H9 (cell line): ENCODE results near the gene ACACA. TPM values are rescaled to one million over a fixed set of nuclear protein-coding genes. Genes with fewer than 3 reads are reported as not detected.
A peak's percentile ranks its signal among the peaks of the same experiment; 100 is the strongest.

ENCODE experiments used
- DNase-seq: peaks from one replicate; pipeline ENCODE4 v3.0.0-alpha.2; 2017
- H2AFZ ChIP-seq: one replicate; pipeline ENCODE4 v1.6.1; 2013; ENCODE audit warnings: mild to moderate bottlenecking, low read length, control low read depth, moderate library complexity
- H2AK5ac ChIP-seq: 2 replicates; pipeline ENCODE4 v1.6.1; 2013; ENCODE audit warnings: low read length, control low read depth, mixed read lengths; ENCODE audit not compliant: insufficient read length
- H2BK120ac ChIP-seq: one replicate; pipeline ENCODE4 v1.6.1; 2013; ENCODE audit warnings: low read depth, mild to moderate bottlenecking, low read length, control low read depth, inconsistent platforms; ENCODE audit not compliant: poor library complexity, severe bottlenecking
- H2BK12ac ChIP-seq: 2 replicates; pipeline ENCODE4 v1.6.1; 2013; ENCODE audit warnings: low read length, control low read depth, mixed read lengths, low read depth; ENCODE audit not compliant: insufficient read length
- H2BK15ac ChIP-seq: 2 replicates; pipeline ENCODE4 v1.6.1; 2013; ENCODE audit warnings: low read depth, low read length, control low read depth
- H2BK20ac ChIP-seq: one replicate; pipeline ENCODE4 v1.6.1; 2013; ENCODE audit warnings: low read depth, mild to moderate bottlenecking, low read length, control low read depth, inconsistent platforms; ENCODE audit not compliant: poor library complexity, severe bottlenecking
- H2BK5ac ChIP-seq: 2 replicates; pipeline ENCODE4 v1.6.1; 2013; ENCODE audit warnings: low read length, control low read depth, mixed read lengths; ENCODE audit not compliant: insufficient read length
- H3K14ac ChIP-seq: 2 replicates; pipeline ENCODE4 v1.6.1; 2013; ENCODE audit warnings: low read length, control low read depth; ENCODE audit not compliant: insufficient read depth
- H3K18ac ChIP-seq: 2 replicates; pipeline ENCODE4 v1.6.1; 2013; ENCODE audit warnings: low read depth, mild to moderate bottlenecking, mixed read lengths, low read length, control low read depth; ENCODE audit not compliant: insufficient read length
- H3K23ac ChIP-seq: 2 replicates; pipeline ENCODE4 v1.6.1; 2013; ENCODE audit warnings: low read length, control low read depth, mixed read lengths, low read depth; ENCODE audit not compliant: insufficient read length
- H3K23me2 ChIP-seq: 2 replicates; pipeline ENCODE4 v1.6.1; 2013; ENCODE audit warnings: low read depth, mild to moderate bottlenecking, mixed read lengths, low read length, control low read depth; ENCODE audit not compliant: insufficient read length, poor library complexity, severe bottlenecking
- H3K27ac ChIP-seq: 2 replicates; pipeline ENCODE4 v1.5.1; 2013; ENCODE audit warnings: low read length, control low read depth, mixed read lengths, low read depth; ENCODE audit not compliant: insufficient read length
- H3K27me3 ChIP-seq: 2 replicates; pipeline ENCODE4 v1.6.1; 2013; ENCODE audit warnings: low read length, control low read depth, inconsistent platforms; ENCODE audit not compliant: insufficient read depth
- H3K4ac ChIP-seq: 2 replicates; pipeline ENCODE4 v1.6.1; 2013; ENCODE audit warnings: low read depth, mild to moderate bottlenecking, control low read depth, inconsistent platforms, low read length, moderate library complexity
- H3K4me1 ChIP-seq: 2 replicates; pipeline ENCODE4 v1.6.1; 2013; ENCODE audit warnings: low read length, control low read depth, inconsistent platforms; ENCODE audit not compliant: insufficient read depth
- H3K4me2 ChIP-seq: 2 replicates; pipeline ENCODE4 v1.6.1; 2013; ENCODE audit warnings: low read length, control low read depth, mixed read lengths; ENCODE audit not compliant: insufficient read length, insufficient read depth
- H3K56ac ChIP-seq: 2 replicates; pipeline ENCODE4 v1.6.1; 2013; ENCODE audit warnings: low read depth, mild to moderate bottlenecking, mixed read lengths, low read length, control low read depth; ENCODE audit not compliant: insufficient read length
- H3K79me1 ChIP-seq: 2 replicates; pipeline ENCODE4 v1.6.1; 2013; ENCODE audit warnings: low read depth, mild to moderate bottlenecking, moderate library complexity, low read length, control low read depth, inconsistent platforms; ENCODE audit not compliant: insufficient read depth, poor library complexity, severe bottlenecking
- H3K79me2 ChIP-seq: 2 replicates; pipeline ENCODE4 v1.6.1; 2013; ENCODE audit warnings: low read length, control low read depth, inconsistent platforms; ENCODE audit not compliant: insufficient read depth
- H3K9ac ChIP-seq: 2 replicates; pipeline ENCODE4 v1.6.1; 2013; ENCODE audit warnings: low read length, control low read depth, mixed read lengths; ENCODE audit not compliant: insufficient read length; ENCODE audit errors: extremely low read depth
- H3K9me3 ChIP-seq: one replicate; pipeline ENCODE4 v1.6.1; 2013; ENCODE audit warnings: low read depth, low read length, inconsistent platforms; ENCODE audit not compliant: control insufficient read depth
- H3T11ph ChIP-seq: one replicate; pipeline ENCODE4 v1.6.1; 2013; ENCODE audit warnings: mild to moderate bottlenecking, low read length, control low read depth, inconsistent platforms
- H4K20me1 ChIP-seq: one replicate; pipeline ENCODE4 v1.6.1; 2013; ENCODE audit not compliant: control insufficient read depth, insufficient read length, insufficient read depth
- H4K5ac ChIP-seq: 2 replicates; pipeline ENCODE4 v1.6.1; 2013; ENCODE audit warnings: low read depth, mild to moderate bottlenecking, mixed read lengths, low read length, control low read depth; ENCODE audit not compliant: insufficient read length
- H4K8ac ChIP-seq: replicated peaks from 2 replicates; pipeline ENCODE4 v1.6.1; 2013; ENCODE audit warnings: low read length, control low read depth, mixed read lengths, low read depth; ENCODE audit not compliant: insufficient read length
- H4K91ac ChIP-seq: 2 replicates; pipeline ENCODE4 v1.6.1; 2013; ENCODE audit warnings: low read depth, mild to moderate bottlenecking, moderate library complexity, mixed read lengths, low read length, control low read depth; ENCODE audit not compliant: insufficient read length
- H3K27ac Mint-ChIP-seq, 3 experiments: 2 replicates in 2 of 3; 3 replicates in 1 of 3; pipeline ENCODE4 v1.8.0; 2020 to 2021; ENCODE audit warnings: mixed read lengths in 3 of 3, mild to moderate bottlenecking in 1 of 3, moderate library complexity in 1 of 3
- H3K27me3 Mint-ChIP-seq: 2 replicates; pipeline ENCODE4 v1.8.0; 2021; ENCODE audit warnings: low read depth, mild to moderate bottlenecking, moderate library complexity, mixed read lengths
- H3K36me3 Mint-ChIP-seq, 3 experiments: 2 replicates in 2 of 3; 3 replicates in 1 of 3; pipeline ENCODE4 v1.8.0; 2020 to 2021; ENCODE audit warnings: low read depth in 3 of 3, mixed read lengths in 3 of 3; ENCODE audit not compliant: insufficient read depth in 1 of 3
- H3K4me1 Mint-ChIP-seq, 2 experiments: 2 replicates each; pipeline ENCODE4 v1.8.0; 2020; ENCODE audit warnings: mixed read lengths in 2 of 2
- H3K4me3 Mint-ChIP-seq, 2 experiments: 2 replicates in 1 of 2; 3 replicates in 1 of 2; pipeline ENCODE4 v1.8.0; 2020 to 2021; ENCODE audit warnings: mild to moderate bottlenecking in 2 of 2, mixed read lengths in 2 of 2, moderate library complexity in 1 of 2
- H3K9me3 Mint-ChIP-seq, 2 experiments: 2 replicates in 1 of 2; 3 replicates in 1 of 2; pipeline ENCODE4 v1.8.0; 2020; ENCODE audit warnings: mild to moderate bottlenecking in 2 of 2, mixed read lengths in 2 of 2, moderate library complexity in 1 of 2
- CTCF ChIP-seq: fragments of 200-600 bp; sonication (generic); conservative IDR thresholded peaks from 3 replicates; pipeline ENCODE4 v1.8.0; 2021; ENCODE audit warnings: antibody characterized with exemption, mild to moderate bottlenecking
- WGBS: extraction: QIAGEN DNeasy Blood & Tissue Kit; methylation state at CpG from one replicate; pipeline ENCODE4 v1.1.7; 2013; ENCODE audit warnings: missing lambda C conversion rate, low lambda C conversion rate, mixed read lengths; ENCODE audit not compliant: insufficient read length; ENCODE audit errors: extremely low coverage; 5-methylcytosine and 5-hydroxymethylcytosine counted together
- total RNA-seq: library from RNA; stranded (reverse); gene quantifications from 2 replicates; pipeline ENCODE4 v1.2.1, GENCODE V29; 2021

ACACA gene
- total RNA-seq, 1 experiment from 2014 or later = 135 TPM

GRCh38 chr17:37239690-37240334 is 166.8 kb downstream of the ACACA start:
- H3K56ac ChIP-seq = no peak overlapping the region
- no peak overlapping the region for H2BK20ac ChIP-seq
- no peaks in the 10 kb centered on the region for H3K9me3 ChIP-seq
- H4K8ac ChIP-seq = no peak overlapping the region
- no peak overlapping the region for H4K5ac ChIP-seq
- Mint-ChIP-seq H3K4me3 (no peak overlapping the region), H3K4me1 (peaks cover 5 to 6% of the 10 kb centered on the region in 2 experiments; a peak in 3 of 4 replicates), H3K27ac (peak overlapping the region in 1 of 3 experiments; percentile 7; a peak in 1 of 7 replicates), H3K9me3 (no peaks in the 10 kb centered on the region), H3K36me3 (peaks cover 38 to 77% (median 51%) of the 10 kb centered on the region in 3 experiments; a peak in 6 of 7 replicates), H3K27me3 (no peaks in the 10 kb centered on the region)
- TF ChIP-seq CTCF = peak; percentile 80
- H3K4me1 ChIP-seq = no peaks in the 10 kb centered on the region
- H3K79me2 ChIP-seq = no peaks in the 10 kb centered on the region
- H3T11ph ChIP-seq = no peak overlapping the region
- no peak overlapping the region for H2BK5ac ChIP-seq
- no peaks in the 10 kb centered on the region for H3K79me1 ChIP-seq
- no peak overlapping the region for H3K4me2 ChIP-seq
- no peak overlapping the region for H2BK120ac ChIP-seq
- no peak overlapping the region for H2AK5ac ChIP-seq
- H2BK15ac ChIP-seq = no peak overlapping the region
- H3K18ac ChIP-seq = no peak overlapping the region
- H2BK12ac ChIP-seq = no peak overlapping the region
- no peaks in the 10 kb centered on the region; the same call in 1 of the 2 replicates for H3K27me3 ChIP-seq
- no peak overlapping the region for H3K9ac ChIP-seq
- H3K4ac ChIP-seq = no peak overlapping the region
- H3K23me2 ChIP-seq = no peaks in the 10 kb centered on the region
- H2AFZ ChIP-seq = no peak overlapping the region
- no CpG with 5 or more reads among the region's 3 CpGs for WGBS
- H3K27ac ChIP-seq = no peak overlapping the region
- no peak overlapping the region for H3K14ac ChIP-seq
- no peak overlapping the region for H4K91ac ChIP-seq
- DNase-seq = no peak
- H3K23ac ChIP-seq = no peak overlapping the region
- no peaks in the 10 kb centered on the region for H4K20me1 ChIP-seq
